PC-9 (cell line): Measurements from ENCODE around the gene MORC1. TPM values are rescaled to one million over a fixed set of nuclear protein-coding genes. Genes with fewer than 3 reads are reported as not detected.

Experiments used
- BruUV-seq: library from RNA; stranded (reverse); fragments of 400-500 nt; replicated peaks from 2 replicates; lab custom pipeline; 2021; lab: Mats Ljungman, UMichigan
- CTCF ChIA-PET: fragments of 300-600 bp; sonication (Branson Sonifier 250); formaldehyde crosslinking; loops from one replicate; lab custom pipeline; 2022; ENCODE audit warnings: antibody characterized with exemption; lab: Charles Lee
- POLR2A ChIA-PET: fragments of 300-600 bp; sonication (Branson Sonifier 250); formaldehyde crosslinking; loops from one replicate; lab custom pipeline; 2022; ENCODE audit warnings: antibody characterized with exemption; ENCODE audit not compliant: unreplicated experiment; lab: Charles Lee
- DNase-seq, 2 experiments: peaks; one replicate each; pipeline versions ENCODE4 v3.0.0 to v3.0.0-alpha.2; 2015 to 2022; ENCODE audit warnings: mixed read lengths in 1 of 2
- H2AFZ ChIP-seq: fragments of 200-600 bp; sonication (generic); 2 replicates; pipeline ENCODE4 v1.8.1; 2017; ENCODE audit warnings: antibody characterized with exemption
- H3F3A ChIP-seq: fragments of 200-600 bp; sonication (generic); 2 replicates; pipeline ENCODE4 v1.8.1; 2017; ENCODE audit warnings: antibody characterized with exemption, mild to moderate bottlenecking, low read depth; ENCODE audit not compliant: insufficient read depth
- H3K27ac ChIP-seq: fragments of 200-600 bp; sonication (generic); 2 replicates; pipeline ENCODE4 v1.6.1; 2016; ENCODE audit warnings: mixed run types
- H3K27me3 ChIP-seq: fragments of 200-600 bp; sonication (generic); 2 replicates; pipeline ENCODE4 v1.6.1; 2016; ENCODE audit warnings: low read depth, mixed run types; ENCODE audit not compliant: insufficient read depth
- H3K36me3 ChIP-seq: fragments of 200-600 bp; sonication (generic); 2 replicates; pipeline ENCODE4 v1.6.1; 2016; ENCODE audit warnings: low read depth, mixed run types
- H3K4me1 ChIP-seq: fragments of 200-600 bp; sonication (generic); replicated peaks from 2 replicates; pipeline ENCODE4 v1.6.1; 2016; ENCODE audit warnings: mixed run types; ENCODE audit not compliant: insufficient read depth
- H3K4me2 ChIP-seq: fragments of 200-600 bp; sonication (generic); 2 replicates; pipeline ENCODE4 v1.6.1; 2017; ENCODE audit warnings: mixed run types
- H3K4me3 ChIP-seq: fragments of 200-600 bp; sonication (generic); 2 replicates; pipeline ENCODE4 v1.6.1; 2016; ENCODE audit warnings: mixed run types
- H3K79me2 ChIP-seq: fragments of 200-600 bp; sonication (generic); 2 replicates; pipeline ENCODE4 v1.6.1; 2017; ENCODE audit warnings: low read depth, mixed run types
- H3K9me2 ChIP-seq: fragments of 200-600 bp; sonication (generic); 2 replicates; pipeline ENCODE4 v1.8.1; 2017; ENCODE audit warnings: mild to moderate bottlenecking; ENCODE audit not compliant: insufficient read depth
- H3K9me3 ChIP-seq: fragments of 200-600 bp; sonication (generic); 2 replicates; pipeline ENCODE4 v1.8.1; 2016; ENCODE audit warnings: low read depth; ENCODE audit not compliant: insufficient read depth
- H4K20me1 ChIP-seq: fragments of 200-600 bp; sonication (generic); 2 replicates; pipeline ENCODE4 v1.8.1; 2017; ENCODE audit not compliant: insufficient read depth
- CTCF ChIP-seq: fragments of 200-600 bp; sonication (generic); conservative IDR thresholded peaks from 2 replicates; pipeline ENCODE4 v1.6.1; 2017; ENCODE audit warnings: mixed run types, antibody characterized with exemption, mild to moderate bottlenecking, moderate library complexity
- EZH2 ChIP-seq: fragments of 200-600 bp; sonication (generic); IDR thresholded peaks from 2 replicates; pipeline ENCODE4 v1.8.0; 2017; ENCODE audit warnings: antibody characterized with exemption, low read depth
- intact Hi-C: fragments of 100-400 bp; cut with micrococcal nuclease; formaldehyde crosslinking; loops from one replicate; pipeline ENCODE4 v1.10.0; 2022; ENCODE audit not compliant: unreplicated experiment
- total RNA-seq: library from RNA; stranded (reverse); gene quantifications from 2 replicates; pipeline ENCODE4 v1.2.3, GENCODE V29; 2021

MORC1 gene
- total RNA-seq, 1 experiment from 2014 or later, result not detected

DNA sequence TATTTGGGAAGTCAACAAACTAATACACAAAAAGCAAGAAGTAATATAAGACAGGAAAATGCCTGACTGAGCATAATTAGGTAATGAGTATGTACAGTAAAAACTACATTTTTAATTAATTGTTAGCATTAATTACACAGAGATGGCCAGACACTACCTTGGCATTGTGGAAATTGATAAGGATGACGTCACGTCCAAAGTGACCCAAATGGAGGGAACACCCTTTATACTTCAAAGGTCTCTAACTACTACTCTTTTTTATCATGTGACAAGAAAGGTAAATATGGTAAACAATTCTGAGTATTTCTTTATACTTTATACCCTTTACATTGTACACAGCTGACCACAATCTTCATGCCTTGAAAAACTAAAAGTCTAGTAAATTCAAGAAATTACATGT lies 141.9 kb downstream of the MORC1 start:
- ChIA-PET POLR2A (no interaction called here), CTCF (no interaction called here)
- no peaks in the 10 kb centered on the region for H3K9me3 ChIP-seq
- no peaks in the 10 kb centered on the region for H3K79me2 ChIP-seq
- H4K20me1 ChIP-seq, result no peaks in the 10 kb centered on the region
- no peaks in the 10 kb centered on the region for H3F3A ChIP-seq
- H3K4me1 ChIP-seq, result no peaks in the 10 kb centered on the region
- no TSS peak for BruUV-seq
- DNase-seq, result no peak
- no peaks in the 10 kb centered on the region for H3K36me3 ChIP-seq
- H3K9me2 ChIP-seq, result no peaks in the 10 kb centered on the region
- H3K27ac ChIP-seq, result no peak overlapping the region
- no peak overlapping the region for H2AFZ ChIP-seq
- no peak overlapping the region for H3K4me3 ChIP-seq
- no peaks in the 10 kb centered on the region for H3K27me3 ChIP-seq
- TF ChIP-seq CTCF (no peak), EZH2 (no peak)
- H3K4me2 ChIP-seq, result no peak overlapping the region
- intact Hi-C loops, result no loop called here

DNA sequence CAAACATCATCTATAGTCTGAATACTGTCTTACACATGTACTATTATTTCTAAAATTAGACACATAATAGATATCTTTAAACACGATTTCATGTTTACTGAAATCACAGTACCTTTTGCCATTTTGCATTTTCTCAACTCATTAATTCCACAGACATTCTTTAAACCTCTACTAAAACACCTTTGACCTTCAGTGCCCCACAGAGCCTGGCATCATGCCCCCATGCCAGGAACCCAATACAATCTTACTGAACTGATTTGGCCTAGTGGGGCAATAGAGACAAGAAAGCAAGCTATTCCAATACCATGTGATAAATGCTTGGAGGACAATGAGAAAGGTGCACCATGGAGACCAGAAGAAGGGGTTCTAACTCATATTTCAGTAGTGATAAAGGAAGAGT lies 144.9 kb downstream of the MORC1 start:
- intact Hi-C loops, result no loop called here
- POLR2A ChIA-PET, result no interaction called here
- TF ChIP-seq EZH2, result no peak
- TF ChIP-seq CTCF, result no peak
- Histone ChIP-seq H3K36me3 (no peaks in the 10 kb centered on the region), H3K27ac (no peak overlapping the region), H3K9me3 (no peaks in the 10 kb centered on the region), H3K27me3 (no peaks in the 10 kb centered on the region), H3K9me2 (no peaks in the 10 kb centered on the region), H3F3A (no peaks in the 10 kb centered on the region), H3K4me3 (no peak overlapping the region), H4K20me1 (no peaks in the 10 kb centered on the region), H2AFZ (no peak overlapping the region), H3K4me1 (no peaks in the 10 kb centered on the region), H3K4me2 (no peak overlapping the region), H3K79me2 (no peaks in the 10 kb centered on the region)
- CTCF ChIA-PET, result no interaction called here
- no peak for DNase-seq
- no TSS peak for BruUV-seq

- no peak for TF ChIP-seq CTCF
- TF ChIP-seq EZH2, result no peak
- Histone ChIP-seq H4K20me1 (no peaks in the 10 kb centered on the region), H3K27ac (no peak overlapping the region), H3K9me2 (no peaks in the 10 kb centered on the region), H3K79me2 (no peaks in the 10 kb centered on the region), H3K4me1 (no peaks in the 10 kb centered on the region), H2AFZ (no peak overlapping the region), H3K9me3 (no peaks in the 10 kb centered on the region), H3F3A (no peaks in the 10 kb centered on the region), H3K36me3 (no peaks in the 10 kb centered on the region), H3K27me3 (no peaks in the 10 kb centered on the region), H3K4me3 (no peak overlapping the region), H3K4me2 (no peak overlapping the region)
- DNase-seq, result no peak
- ChIA-PET POLR2A (no interaction called here), CTCF (no interaction called here)
- intact Hi-C loops, result no loop called here
- no TSS peak for BruUV-seq
Measured at GRCh38 chr3:108972482-108972881, 145.5 kb downstream of the MORC1 start.
